AG10803 (cell line): Measurements from ENCODE around the gene BRAT1.
A peak's percentile ranks its signal among the peaks of the same experiment; 100 is the strongest.

Experiments used
- DNase-seq: peaks from one replicate; pipeline ENCODE4 v3.0.0; 2010; ENCODE audit warnings: low read depth
- H3K4me3 ChIP-seq: 2 replicates; pipeline ENCODE4 v1.5.1; 2011; ENCODE audit warnings: mild to moderate bottlenecking, low read length, control low read depth
- TF ChIP-seq, protein P1 (sequence below): conservative IDR thresholded peaks from 2 replicates; pipeline ENCODE4 v1.5.1; 2011; ENCODE audit warnings: mild to moderate bottlenecking, low read length, control low read depth, inconsistent platforms

Gene BRAT1

DNA sequence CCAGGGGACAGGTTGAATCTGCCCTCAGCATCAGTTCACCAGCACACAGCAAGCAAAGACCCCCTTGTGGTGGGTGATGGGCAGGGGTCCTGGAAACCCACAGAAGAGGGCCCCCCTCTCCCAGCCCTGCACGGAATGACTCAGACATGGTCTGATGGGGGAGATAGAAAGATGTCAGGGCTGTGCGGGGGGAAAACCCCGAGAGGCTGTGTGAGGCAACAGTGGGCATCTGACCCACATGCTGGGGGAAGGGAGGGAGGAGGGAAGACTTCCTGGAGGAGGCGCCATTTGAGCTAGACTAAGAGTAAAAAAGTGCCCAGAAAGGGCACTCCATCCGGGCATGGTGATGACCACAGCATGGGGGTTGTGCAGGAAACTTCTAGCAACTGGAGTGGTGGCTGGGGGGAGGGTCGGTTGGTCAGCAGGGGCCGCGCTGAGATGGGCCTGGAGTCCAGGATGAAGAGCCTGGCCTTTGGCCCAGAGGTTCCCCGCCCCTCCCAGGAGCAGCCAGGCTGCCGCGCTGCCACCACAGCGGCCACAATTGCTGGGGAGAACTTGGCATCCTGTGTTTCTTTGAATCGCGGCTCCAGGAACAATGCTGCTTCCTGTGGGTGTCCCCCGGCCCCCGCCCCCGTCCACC, 33.3 kb downstream of the BRAT1 start:
- no peak for DNase-seq
- peak overlapping the region; percentile 64 for H3K4me3 ChIP-seq
- TF ChIP-seq, protein P1, sequence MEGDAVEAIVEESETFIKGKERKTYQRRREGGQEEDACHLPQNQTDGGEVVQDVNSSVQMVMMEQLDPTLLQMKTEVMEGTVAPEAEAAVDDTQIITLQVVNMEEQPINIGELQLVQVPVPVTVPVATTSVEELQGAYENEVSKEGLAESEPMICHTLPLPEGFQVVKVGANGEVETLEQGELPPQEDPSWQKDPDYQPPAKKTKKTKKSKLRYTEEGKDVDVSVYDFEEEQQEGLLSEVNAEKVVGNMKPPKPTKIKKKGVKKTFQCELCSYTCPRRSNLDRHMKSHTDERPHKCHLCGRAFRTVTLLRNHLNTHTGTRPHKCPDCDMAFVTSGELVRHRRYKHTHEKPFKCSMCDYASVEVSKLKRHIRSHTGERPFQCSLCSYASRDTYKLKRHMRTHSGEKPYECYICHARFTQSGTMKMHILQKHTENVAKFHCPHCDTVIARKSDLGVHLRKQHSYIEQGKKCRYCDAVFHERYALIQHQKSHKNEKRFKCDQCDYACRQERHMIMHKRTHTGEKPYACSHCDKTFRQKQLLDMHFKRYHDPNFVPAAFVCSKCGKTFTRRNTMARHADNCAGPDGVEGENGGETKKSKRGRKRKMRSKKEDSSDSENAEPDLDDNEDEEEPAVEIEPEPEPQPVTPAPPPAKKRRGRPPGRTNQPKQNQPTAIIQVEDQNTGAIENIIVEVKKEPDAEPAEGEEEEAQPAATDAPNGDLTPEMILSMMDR = no peak

DNA sequence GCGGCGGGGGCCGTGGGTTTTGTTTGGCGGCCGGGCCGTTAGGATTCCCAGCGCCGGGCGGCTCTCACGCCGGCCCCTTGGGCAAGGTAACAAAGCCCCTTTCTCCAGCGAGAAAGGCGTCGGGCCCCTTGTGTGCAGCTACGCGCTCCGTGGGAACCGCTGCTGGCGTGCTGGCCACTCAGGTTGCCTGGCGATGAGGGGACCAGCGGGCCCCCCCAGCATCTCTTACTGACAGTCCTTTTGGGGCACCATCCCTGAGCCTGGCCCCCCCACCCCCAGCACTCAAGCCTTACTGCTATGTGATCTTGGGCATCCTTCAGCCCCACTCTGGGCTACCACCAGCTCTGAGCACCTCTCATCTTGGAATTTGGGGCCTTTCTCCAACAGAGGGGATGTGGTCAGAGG, 34.0 kb downstream of the BRAT1 start:
- TF ChIP-seq, protein P1 = no peak

DNA sequence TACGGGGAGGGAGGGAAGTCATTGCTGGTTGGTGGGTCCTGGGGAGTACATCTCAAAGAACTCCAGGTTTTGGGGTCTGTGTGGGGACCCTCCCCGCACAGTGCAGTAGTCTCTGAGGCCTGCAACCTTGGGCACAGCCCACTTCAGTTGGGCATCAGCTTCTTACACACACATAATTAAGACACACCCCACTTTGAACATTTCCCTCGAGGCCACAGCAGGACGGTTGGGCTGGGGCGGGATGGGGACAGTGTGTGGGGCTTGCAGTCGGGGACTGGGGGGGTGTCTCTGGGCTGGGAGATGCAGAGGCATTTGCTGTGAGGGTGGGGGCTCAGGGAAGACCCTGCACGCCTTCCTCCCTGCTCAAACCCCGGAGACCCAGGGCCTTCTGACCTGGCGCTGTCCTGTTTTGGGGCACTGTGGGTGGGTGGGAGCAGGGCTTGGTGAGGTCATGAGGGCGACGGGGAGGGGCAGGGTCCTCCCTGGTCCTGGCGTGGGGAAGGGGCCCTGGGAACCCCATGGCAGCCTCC, 34.5 kb downstream of the BRAT1 start:
- TF ChIP-seq, protein P1 = no peak
- no peak for DNase-seq
- H3K4me3 ChIP-seq = peak overlapping the region; percentile 64

More for the DNA sequence above, 34.0 kb downstream of the BRAT1 start:
- peak overlapping the region; percentile 64 for H3K4me3 ChIP-seq
- no peak for DNase-seq

DNA sequence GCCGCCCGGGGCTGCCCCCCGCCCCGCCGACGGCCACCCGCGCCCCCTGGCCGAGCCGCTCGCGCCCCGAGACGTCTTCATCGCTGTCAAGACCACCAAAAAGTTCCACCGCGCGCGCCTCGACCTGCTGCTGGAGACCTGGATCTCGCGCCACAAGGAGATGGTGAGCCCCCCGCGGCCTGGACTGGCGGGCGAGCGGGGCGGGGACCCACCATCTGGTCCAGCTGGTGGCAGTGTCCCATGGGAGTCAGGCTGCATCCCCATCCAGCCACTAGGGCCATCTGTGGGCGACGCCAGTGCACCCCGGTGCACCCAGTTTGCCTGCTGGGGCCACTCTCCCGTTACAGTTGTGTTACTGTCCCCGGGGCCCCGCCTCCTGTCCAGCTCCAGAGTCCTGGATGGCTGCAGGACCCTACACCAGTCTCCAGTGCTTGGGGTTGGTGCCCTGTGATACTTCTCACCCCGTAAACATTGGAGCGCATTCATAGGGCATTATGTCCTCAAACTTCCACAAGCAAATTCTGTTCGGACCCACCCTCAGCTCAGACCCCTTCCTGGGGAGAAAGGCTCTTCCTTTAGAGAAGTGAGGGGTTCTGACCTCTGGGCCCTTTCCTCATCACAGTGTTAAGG, 35.1 kb downstream of the BRAT1 start:
- peak overlapping the region; percentile 64 for H3K4me3 ChIP-seq
- no peak for DNase-seq
- TF ChIP-seq, protein P1 = no peak

DNA sequence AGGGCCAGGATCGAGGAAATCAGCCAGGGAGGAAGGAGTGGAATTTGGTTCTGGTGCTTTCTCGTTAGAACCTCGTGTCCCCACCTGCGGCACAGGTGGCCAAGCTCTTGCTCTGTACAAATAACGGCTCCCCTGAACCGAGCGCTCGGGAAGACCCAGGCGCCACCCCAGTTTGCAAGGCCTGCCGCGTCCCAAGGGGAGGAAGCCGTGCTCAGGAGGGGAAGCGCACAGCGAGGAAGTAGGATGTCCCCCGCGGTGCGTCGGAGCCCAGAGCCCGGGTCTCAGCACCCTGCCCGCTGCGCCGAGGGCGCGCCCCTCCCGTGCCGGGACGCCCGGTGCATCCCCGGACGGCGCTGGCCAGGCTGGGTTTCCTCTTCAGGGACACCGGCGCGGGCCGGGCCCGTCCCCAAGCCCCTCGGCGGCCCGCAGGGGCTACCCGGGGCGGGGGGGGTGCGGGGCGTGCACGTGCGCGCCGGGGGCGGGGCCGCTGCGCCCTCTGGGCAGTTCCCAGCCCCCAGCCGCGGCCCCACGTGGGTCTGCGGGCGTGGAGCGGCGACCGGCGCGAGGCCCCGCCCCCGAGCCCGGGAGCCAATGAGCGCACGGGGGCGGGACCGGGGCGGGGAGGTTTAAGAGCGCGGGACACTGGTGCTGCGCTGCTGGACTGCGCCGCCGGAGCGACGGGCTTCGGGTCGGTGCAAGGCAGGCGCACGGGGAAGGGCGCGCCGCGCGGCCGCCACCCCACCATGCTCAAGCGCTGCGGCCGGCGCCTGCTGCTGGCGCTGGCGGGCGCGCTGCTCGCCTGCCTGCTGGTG, 36.0 kb downstream of the BRAT1 start, which contains the start of gene LFNG:
Gene LFNG, plus strand, starts transcription at position 656 of the 812 bp plus-strand sequence. Its CDS starts 88 bp downstream, at position 744.
- peak within 1 kb of the TSS; percentile 64 for H3K4me3 ChIP-seq
- TF ChIP-seq, protein P1 = no peak
- DNase-seq = peak; percentile 86

DNA sequence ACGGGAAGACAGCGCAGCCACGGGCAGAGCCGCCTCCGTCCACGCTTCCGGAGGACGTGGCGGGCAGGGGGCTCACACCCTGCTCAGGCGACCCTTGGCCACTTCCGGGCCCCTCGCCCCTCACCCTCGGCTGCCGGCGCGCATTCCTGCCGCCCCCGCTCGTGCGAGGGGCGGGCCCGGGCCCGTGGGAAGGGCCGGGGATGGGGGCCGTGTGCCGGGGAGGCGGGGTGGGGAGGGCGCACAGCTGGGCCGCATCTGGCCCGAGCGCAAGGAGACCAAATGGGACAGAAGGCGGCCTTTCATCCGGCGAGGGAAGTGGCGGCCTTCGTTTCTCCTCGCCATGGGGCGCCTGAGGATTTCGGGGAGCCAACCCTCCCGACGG, 36.6 kb downstream of the BRAT1 start:
- DNase-seq = no peak
- TF ChIP-seq, protein P1 = no peak
- H3K4me3 ChIP-seq = peak overlapping the region; percentile 42
